Activated T-helper 1 cell treated with Interleukin-2 at 50 U/mL for 16 hours (primary cell): ENCODE results near the gene CTDSPL.
A peak's percentile ranks its signal among the peaks of the same experiment; 100 is the strongest.

Experiments
- DNase-seq: peaks from one replicate; pipeline ENCODE4 v3.0.0-alpha.2; 2020; ENCODE audit warnings: low read depth

The CTDSPL gene

DNA sequence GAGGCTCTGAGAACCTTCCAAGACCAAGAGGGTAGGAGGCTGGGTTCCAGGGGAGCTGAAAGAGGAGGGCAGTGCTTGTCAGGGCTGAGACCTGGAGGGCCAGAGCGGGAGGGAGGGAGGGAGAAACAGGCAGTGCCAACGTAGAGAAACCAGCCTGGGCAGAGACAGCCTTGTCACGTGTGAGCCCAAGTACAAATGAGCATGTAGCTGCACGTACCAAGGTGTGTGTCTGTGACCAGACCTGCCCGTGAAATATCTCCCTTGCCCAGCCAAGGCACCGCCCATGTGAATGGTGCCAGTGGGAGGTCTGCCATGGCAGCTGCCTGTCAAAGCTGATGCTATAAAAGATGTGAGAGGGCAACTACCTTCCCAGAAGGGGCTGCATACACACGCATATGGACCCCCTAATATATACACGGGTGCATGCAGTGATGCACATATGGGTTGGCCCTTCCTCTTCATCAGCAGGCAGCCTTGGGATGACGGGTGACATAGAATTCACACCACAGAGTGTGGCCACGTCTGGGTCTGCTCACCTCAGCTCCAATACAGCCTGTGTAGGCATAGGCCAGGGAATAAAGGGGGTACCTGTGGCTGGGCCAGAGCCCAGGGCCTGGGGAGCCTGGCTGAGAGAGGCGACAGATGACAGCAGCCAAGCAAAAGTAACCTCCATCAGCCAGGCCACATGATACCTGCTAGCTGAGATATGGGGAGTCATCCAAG, 7.8 kb upstream of the CTDSPL start:
- no peak for DNase-seq

DNA sequence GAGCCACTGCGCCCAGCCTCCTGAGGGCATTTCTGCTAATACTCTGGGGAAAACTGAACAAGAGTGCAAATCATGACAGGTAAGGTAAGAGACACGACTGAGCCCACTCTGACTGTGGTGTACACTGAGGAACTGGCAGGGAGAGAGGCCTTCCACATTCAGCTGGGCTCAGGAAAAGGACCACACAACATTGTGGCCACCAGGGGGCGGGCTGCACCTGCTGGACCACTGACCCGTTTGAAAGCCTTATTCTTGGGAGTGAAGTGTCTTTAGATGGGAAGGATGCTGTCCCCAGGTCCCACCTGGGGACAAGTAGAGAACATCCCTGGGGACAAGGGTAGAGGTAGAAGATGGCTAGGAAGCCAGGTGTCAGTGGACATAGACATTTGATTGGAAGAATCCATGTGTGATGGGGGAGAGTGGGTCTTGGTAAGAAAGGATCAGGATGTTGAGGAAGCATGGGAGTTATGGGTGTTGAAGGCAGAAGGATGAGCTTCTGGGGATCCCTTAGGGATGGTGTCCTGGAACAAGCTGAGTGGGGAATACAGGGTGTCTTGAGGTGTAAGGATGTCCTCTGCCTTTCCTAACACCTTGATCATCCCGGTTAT, 6.2 kb upstream of the CTDSPL start:
- peak; percentile 52 for DNase-seq

DNA sequence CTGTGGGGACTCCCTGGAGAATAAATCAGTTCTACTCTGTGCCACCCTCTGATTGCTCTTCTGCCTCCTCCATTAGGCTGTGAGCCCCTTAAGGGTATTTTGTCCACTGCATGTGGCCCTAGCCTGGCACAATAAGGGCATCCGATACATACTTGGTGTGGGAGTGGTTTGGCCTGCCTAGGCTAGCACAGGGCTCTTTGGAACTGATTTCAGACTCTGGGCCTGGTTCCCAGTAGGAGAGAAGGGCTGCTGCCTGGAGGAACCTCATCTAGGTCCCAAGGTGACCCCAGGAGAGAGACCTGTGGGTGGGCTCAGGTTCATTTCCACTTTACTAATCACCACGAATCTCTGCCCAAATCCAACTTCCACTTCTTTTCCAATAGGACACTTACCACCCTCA, 5.3 kb upstream of the CTDSPL start:
- DNase-seq = no peak

- DNase-seq = no peak
These were observed 2.9 kb upstream of the CTDSPL start for GRCh38 chr3:37858742-37859141.

DNA sequence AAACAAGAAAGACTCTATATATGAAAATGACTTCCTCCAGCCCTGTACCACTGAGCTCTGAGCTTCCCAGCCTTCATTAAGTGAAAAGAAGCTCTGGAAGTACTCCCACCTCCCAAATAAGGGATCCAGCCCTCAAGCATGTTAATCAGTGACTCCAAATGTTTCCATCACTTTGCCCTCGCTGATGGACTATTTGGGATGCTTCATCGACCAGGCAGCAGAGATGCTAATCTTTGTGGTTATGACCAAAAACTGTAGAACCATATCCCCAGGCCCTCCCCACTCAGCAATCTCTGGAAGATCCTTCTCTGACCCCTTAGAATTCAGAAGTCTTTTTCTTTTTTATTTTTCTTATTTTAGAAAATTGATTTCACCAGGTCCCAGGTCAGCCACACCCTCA, 2.3 kb upstream of the CTDSPL start:
- no peak for DNase-seq

DNA sequence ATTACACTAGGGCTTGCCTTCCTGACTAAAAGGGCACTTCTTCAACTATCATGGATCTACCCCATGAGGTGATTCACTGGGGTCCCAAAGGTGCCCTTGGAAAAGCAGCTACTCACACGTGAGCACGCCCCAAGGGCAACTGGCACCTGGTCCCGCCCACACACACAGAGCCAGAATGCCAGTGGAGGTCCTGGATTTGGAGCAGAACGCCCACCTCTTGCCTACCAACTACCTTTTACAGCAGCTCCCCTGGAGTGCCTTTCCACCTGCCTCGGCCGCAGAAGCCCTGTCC, 1.8 kb upstream of the CTDSPL start:
- DNase-seq = no peak

DNA sequence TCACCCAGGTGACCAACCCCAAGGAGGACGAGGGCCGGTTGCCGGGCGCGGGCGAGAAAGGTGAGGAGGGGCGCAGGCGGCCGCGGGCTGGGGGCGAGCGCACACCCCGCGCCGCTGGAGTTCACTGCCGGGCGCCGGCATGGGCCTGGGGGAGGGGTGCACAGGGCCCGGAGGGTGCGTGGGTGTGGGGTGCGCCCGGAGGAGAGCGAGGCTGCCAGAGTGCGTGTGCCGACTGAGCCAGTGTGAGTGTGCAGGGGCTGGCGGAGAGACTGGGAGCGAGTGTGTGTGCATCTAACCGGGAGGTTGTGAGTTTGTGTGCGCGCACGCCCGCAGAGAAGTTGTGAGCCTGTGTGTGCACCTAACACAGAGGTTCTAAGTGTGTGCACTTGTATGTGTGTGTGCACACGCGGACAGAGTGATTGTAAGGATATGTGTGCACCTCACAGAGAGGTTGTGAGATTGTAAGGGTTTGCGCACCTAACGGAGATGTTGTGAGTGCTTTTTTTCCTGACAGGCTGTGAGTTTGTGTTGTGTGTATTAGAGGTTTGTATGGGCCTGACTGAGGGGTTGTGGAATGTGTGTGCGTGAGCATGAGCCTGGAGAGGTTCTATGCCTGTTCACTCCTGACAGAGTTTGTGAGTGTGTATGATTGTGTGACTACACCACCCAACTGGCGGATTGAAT, 681 bp downstream of the CTDSPL start:
- DNase-seq = no peak

GRCh38 chr3:37862903-37863815, 1.5 kb downstream of the CTDSPL start:
- DNase-seq = no peak

DNA sequence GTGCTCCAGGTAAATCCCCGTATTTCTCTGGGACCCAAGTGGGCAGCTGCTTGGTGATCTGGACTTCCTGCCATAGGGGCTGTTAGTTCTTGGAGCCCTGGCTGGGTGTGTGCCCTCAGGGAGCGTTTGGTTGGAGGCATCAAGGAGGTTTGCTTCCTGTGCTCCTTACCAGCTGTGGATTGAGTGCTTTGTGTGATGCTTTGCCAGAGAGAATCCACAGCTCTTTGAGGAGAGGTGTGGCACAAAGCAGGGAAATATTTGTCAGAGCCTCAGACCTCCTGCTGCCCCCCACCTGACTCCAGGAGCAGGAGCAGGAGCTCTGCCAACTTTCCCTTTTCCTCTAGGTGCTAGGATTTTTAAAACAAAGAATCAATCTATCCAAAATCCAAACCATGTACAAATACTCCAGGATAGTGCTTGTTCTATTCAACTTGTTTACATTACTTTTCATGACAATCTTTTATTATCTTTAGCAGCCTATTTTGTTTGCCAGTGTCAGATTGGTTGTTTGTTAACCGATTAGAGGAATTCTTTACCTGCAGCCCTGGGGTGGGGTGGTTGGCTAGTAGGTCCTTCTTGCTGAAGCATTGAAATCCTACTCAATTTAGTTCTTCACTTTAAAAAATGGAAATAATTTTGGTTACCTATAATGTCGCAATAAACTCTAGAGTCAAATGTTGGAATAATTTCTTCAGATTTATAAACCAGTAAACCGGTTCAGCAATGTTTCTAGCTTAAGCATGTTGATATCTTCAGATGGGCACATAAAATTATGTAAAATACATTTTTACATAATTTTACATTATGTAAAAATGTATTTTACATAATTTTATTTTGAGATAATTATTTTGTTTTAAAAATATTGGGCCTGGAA, 2.5 kb downstream of the CTDSPL start:
- no peak for DNase-seq

GRCh38 chr3:37864904-37865303, 3.2 kb downstream of the CTDSPL start:
- no peak for DNase-seq

GRCh38 chr3:37867144-37867543, 5.5 kb downstream of the CTDSPL start:
- DNase-seq = no peak

DNA sequence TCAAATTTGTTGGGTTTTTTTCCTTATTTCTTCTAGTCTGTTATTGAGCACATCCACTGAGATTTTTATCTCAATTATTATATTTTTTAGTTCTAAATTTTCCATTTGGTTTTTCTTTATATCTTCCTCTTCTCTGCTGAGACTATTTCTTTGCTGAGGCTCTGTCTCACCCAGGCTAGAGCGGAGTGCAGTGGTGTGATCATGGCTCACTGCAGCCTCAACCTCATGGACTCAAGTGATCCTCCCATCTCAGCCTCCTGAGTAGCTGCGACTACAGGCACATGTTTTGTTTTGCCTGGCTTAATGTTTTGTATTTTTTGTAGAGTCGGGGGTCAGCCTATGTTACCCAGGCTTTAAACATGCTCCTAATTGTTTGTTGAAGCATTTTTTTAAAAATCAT, 10.2 kb downstream of the CTDSPL start:
- DNase-seq = no peak

DNA sequence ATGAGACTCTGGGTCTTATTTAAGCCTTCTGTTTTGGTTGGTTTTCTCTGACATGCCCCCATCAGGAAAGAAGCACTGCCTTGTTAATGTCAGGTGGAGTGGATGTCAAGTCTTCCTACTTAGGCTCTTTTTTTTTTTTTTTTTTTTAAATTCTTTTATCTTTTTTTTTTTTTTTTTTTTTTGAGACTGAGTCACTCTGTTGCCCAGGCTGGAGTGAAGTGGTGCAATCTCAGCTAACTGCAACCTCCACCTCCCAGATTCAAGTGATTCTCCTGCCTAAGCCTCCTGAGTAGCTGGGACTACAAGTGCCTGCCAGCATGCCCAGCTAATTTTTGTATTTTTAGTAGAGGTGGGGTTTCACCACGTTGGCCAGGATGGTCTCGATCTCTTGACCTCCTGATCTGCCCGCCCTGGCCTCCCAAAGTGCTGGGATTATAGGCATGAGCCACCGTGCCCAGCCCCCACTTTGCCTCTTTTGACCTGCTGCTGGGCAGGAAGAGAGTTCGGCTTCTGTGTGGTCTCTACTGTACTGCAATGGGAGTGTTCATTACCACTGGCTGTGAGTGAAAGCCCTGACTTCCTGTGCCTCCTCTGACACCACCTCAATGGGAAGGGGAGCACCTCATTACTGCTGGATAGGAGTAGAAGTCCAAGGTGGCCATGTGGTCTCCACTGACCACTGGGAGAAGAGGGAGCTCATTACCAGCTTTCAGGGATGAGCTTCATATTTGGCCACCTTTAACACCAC, 10.9 kb downstream of the CTDSPL start:
- DNase-seq = no peak

GRCh38 chr3:37876279-37876678, 14.6 kb downstream of the CTDSPL start:
- no peak for DNase-seq

- no peak for DNase-seq
These were observed 21.0 kb downstream of the CTDSPL start for GRCh38 chr3:37882711-37883110.

DNA sequence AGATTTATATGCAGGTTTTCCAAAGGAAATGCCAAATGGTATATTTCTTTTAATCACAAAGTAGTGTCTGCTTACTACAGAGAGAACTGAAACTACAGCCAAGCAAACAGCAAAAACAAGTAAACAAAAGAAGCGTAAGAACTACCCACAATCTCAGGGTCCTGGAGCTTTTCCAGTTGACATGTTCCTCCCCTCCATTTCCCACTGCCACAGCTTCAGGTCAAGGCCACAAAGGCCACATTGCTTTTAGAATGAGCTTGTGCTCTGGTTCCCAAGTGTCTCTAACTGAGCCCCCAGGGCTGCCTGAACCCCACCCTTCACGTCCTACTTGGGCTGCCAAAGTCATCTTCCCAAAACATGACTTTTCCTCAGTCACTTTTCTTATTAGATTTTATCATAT, 24.1 kb downstream of the CTDSPL start:
- no peak for DNase-seq

DNA sequence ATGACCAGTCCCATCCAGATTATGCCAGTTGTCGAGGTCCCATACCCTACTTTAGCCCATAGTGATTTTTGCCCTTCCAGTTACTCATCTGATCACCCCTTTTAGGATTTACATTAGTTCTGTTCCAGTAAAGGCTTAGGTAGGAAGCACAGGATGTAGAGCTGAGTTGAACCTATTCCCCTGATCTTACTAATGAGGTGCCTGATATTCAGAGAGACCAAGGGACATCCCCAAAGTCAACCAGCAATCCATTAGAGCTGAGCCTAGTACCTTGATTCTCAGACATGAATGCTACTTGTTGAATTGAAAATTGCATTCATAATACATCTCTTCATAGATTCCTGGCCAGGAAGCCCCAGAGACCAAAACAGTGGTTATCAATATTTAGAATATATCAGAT, 24.7 kb downstream of the CTDSPL start:
- no peak for DNase-seq

DNA sequence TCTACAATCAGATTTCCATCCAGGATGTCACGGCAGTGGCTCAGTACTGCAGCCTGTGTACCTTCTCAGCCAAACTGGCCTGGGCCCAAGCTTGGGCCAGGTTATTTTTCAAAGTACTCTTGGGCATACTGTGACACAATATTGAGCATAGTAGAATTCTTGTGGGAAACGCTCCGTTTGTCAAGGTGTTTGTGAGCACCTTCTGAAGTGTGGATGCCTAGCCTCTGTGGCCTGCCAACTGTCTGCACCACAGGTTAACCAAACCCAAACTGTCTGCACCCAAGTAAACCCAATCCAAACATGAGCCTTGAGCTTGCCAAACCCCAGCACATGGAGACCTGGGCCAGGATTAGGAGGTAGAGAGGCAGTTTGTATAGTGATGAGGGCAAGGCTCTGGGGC, 25.4 kb downstream of the CTDSPL start:
- no peak for DNase-seq

DNA sequence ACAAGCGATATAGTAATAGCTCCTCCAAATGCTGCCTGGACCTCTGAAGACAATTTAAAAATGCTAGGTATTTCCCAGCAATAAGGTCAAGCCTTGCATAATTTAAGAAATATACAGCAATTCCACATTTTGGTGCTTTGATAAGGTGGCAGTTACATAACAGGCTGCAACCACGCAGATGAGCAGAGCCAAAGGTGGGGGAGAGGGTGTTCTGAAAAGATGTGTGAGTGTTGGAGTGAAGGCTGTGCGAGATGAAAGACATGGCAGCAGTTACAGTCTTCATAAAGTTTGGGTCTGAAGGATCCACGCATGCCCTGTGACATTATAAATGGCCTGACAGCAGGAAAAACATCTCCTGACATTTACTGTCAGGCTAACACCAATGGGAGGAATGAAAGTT, 26.1 kb downstream of the CTDSPL start:
- no peak for DNase-seq

DNA sequence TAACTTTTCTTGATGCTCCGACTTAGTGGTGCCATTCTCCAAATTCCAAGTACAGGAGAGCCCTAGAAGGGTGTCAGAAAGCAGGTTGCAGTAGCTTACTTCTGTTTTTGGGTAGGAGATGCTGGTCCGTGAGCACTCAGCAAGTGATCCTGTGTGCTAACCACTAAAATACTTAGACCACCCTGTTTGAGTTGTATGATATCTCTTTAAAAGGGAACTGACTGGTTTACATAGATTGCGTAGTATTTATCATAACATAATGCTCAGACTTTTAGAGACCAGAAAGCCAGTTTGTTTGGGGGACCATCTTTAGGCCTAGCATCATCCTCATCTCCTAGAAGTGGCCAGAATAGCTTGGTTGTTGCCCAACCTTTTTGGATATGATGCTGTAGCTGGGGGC, 26.7 kb downstream of the CTDSPL start:
- no peak for DNase-seq

GRCh38 chr3:37890522-37890921, 28.8 kb downstream of the CTDSPL start:
- DNase-seq = no peak
